ENCODE measurements around the gene ATP6V1C2.

- TF ChIP-seq EZH2 (IDR thresholded peaks at IDR 0.05; ENCODE audit: borderline replicate concordance, insufficient read depth, low read length, poor library complexity, severe bottlenecking) (no peak), CTCF (IDR thresholded peaks at IDR 0.05; ENCODE audit: poor library complexity, severe bottlenecking) (no peak), TAF1 (IDR thresholded peaks at IDR 0.05; ENCODE audit: low read depth) (no peak), RAD21 (conservative IDR thresholded peaks at IDR 0.05) (no peak), REST (IDR thresholded peaks at IDR 0.05; ENCODE audit: borderline replicate concordance) (no peak), POLR2AphosphoS5 (IDR thresholded peaks at IDR 0.05) (no peak), EP300 (conservative IDR thresholded peaks at IDR 0.05; ENCODE audit: poor library complexity, severe bottlenecking) (no peak), MXI1 (conservative IDR thresholded peaks at IDR 0.05; ENCODE audit: poor library complexity, severe bottlenecking) (no peak)
Observed at GRCh38 chr2:10686176-10686730, 35.2 kb upstream of the ATP6V1C2 start.

All from neural cell (in vitro differentiated cells).